K562 (cell line): ENCODE data around the gene HSPA14. TPM values are rescaled to one million over a fixed set of nuclear protein-coding genes. Genes with fewer than 3 reads are reported as not detected.

Experiments used
- ATAC-seq: fragments of 200-7000 bp; cut with Tn5 transposase; 3 replicates; pipeline ENCODE4 v1.9.1; 2020; ENCODE audit warnings: moderate library complexity
- BruUV-seq: library from RNA; stranded (reverse); fragments of 400-500 nt; replicated peaks from 2 replicates; lab custom pipeline; 2021; lab: Mats Ljungman, UMichigan
- CTCF ChIA-PET: fragments of 300-600 bp; formaldehyde crosslinking; extraction: SDS; loops from one replicate; lab custom pipeline; 2021; ENCODE audit warnings: low intra/inter-chr PET ratio; lab: Yijun Ruan, JAX
- POLR2A ChIA-PET: fragments of 300-600, 350-650 bp; sonication (Branson Sonifier 250); formaldehyde crosslinking; extraction: SDS; loops from one replicate; lab custom pipeline; 2021; ENCODE audit warnings: antibody characterized with exemption, inconsistent platforms; lab: Yijun Ruan, JAX
- DNase-seq, 4 experiments: peaks; one replicate each; pipeline versions ENCODE4 v3.0.0 to v3.0.0-alpha.2; 2011 to 2018; ENCODE audit warnings: low spot score in 3 of 4, mixed read lengths in 3 of 4; ENCODE audit errors: extremely low read depth in 1 of 4
- FAIRE-seq: peaks from 2 replicates; lab custom pipeline; 2011; peaks lifted over from hg19 to GRCh38; lab: Jason Lieb, UNC
- H2AFZ ChIP-seq: 2 replicates; pipeline ENCODE4 v1.6.0; 2011; ENCODE audit warnings: low read depth, low read length, control low read depth, inconsistent platforms
- H3K27ac ChIP-seq: fragments of 200-600 bp; 3 replicates; pipeline ENCODE4 v1.8.0; 2011; ENCODE audit warnings: low read depth, mild to moderate bottlenecking, control low read depth, inconsistent platforms, low read length, moderate library complexity, mixed read lengths; ENCODE audit errors: extremely low read depth
- H3K27me3 ChIP-seq, 2 experiments: fragments of 300-600 bp in 1 of 2; 2 replicates in 1 of 2; 3 replicates in 1 of 2; pipeline versions ENCODE4 v1.6.0 to v1.8.0; 2011; ENCODE audit warnings: inconsistent platforms in 2 of 2, low read length in 2 of 2, mild to moderate bottlenecking in 1 of 2, mixed read lengths in 1 of 2, moderate library complexity in 1 of 2; ENCODE audit not compliant: control insufficient read depth in 2 of 2, insufficient read depth in 2 of 2
- H3K36me3 ChIP-seq: fragments of 300-600 bp; 3 replicates; pipeline ENCODE4 v1.8.0; 2011; ENCODE audit warnings: mild to moderate bottlenecking, low read length, inconsistent platforms; ENCODE audit not compliant: control insufficient read depth, insufficient read depth
- H3K4me1 ChIP-seq, 2 experiments: fragments of 200-600 bp in 1 of 2; replicated peaks in 1 of 2; 2 replicates in 1 of 2; 3 replicates in 1 of 2; pipeline versions ENCODE4 v1.5.1 to v1.8.0; 2011; ENCODE audit warnings: inconsistent platforms in 2 of 2, low read length in 2 of 2, mild to moderate bottlenecking in 1 of 2, mixed read lengths in 1 of 2, moderate library complexity in 1 of 2; ENCODE audit not compliant: control insufficient read depth in 2 of 2, insufficient read depth in 2 of 2
- H3K4me2 ChIP-seq: 2 replicates; pipeline ENCODE4 v1.6.1; 2011; ENCODE audit warnings: low read length, control low read depth, inconsistent platforms, mixed read lengths; ENCODE audit not compliant: insufficient read depth
- H3K4me3 ChIP-seq: fragments of 200-600 bp; sonication (generic), shearing (Covaris generic); 2 replicates; pipeline ENCODE4 v1.5.1; 2016; ENCODE audit warnings: control low read depth, inconsistent platforms
- H3K79me2 ChIP-seq: fragments of 200-600 bp; 3 replicates; pipeline ENCODE4 v1.8.0; 2011; ENCODE audit warnings: low read length, inconsistent platforms; ENCODE audit not compliant: control insufficient read depth, insufficient read depth
- H3K9ac ChIP-seq, 2 experiments: 2 replicates each; pipeline versions ENCODE4 v1.6.0 to v1.6.1; 2011; ENCODE audit warnings: low read depth in 2 of 2, low read length in 2 of 2, control low read depth in 1 of 2, inconsistent platforms in 1 of 2, mild to moderate bottlenecking in 1 of 2, mixed read lengths in 1 of 2; ENCODE audit not compliant: insufficient read depth in 1 of 2
- H3K9me1 ChIP-seq: one replicate; pipeline ENCODE4 v1.6.0; 2011; ENCODE audit warnings: inconsistent platforms, mild to moderate bottlenecking, low read length, moderate library complexity; ENCODE audit not compliant: control insufficient read depth, insufficient read depth
- H3K9me3 ChIP-seq: replicated peaks from 2 replicates; pipeline ENCODE4 v1.5.1; 2011; ENCODE audit warnings: low read depth, low read length, inconsistent platforms; ENCODE audit not compliant: control insufficient read depth, insufficient read depth
- H4K20me1 ChIP-seq: replicated peaks from 2 replicates; pipeline ENCODE4 v1.6.1; 2011; ENCODE audit warnings: low read length, inconsistent platforms, mixed read lengths; ENCODE audit not compliant: control insufficient read depth, insufficient read depth
- BRD9 ChIP-seq: fragments of 450-650 bp; IDR thresholded peaks from 2 replicates; pipeline ENCODE4 v1.6.1; 2018; ENCODE audit warnings: low read depth; ENCODE audit not compliant: partially characterized antibody
- RBM25 ChIP-seq: fragments of 200-400 bp; formaldehyde crosslinking; IDR thresholded peaks from 2 replicates; pipeline ENCODE4 v1.6.1; 2018; ENCODE audit warnings: low read length, low read depth, moderate library complexity; ENCODE audit not compliant: severe bottlenecking
- RREB1 ChIP-seq: fragments of 250-450 bp; sonication (Bioruptor Pico); IDR thresholded peaks from 2 replicates; pipeline ENCODE4 v1.4.0; 2020
- ZC3H11A ChIP-seq: IDR thresholded peaks from 2 replicates; pipeline ENCODE4 v1.6.1; 2012; ENCODE audit warnings: low read depth, low read length, improper control_type of control experiment
- ZC3H4 ChIP-seq: sonication (generic); formaldehyde crosslinking; IDR thresholded peaks from 2 replicates; pipeline ENCODE4 v1.9.0; 2021; ENCODE audit warnings: missing genetic modification reagents, borderline replicate concordance
- WGBS: fragments of 100-300 bp; shearing (Covaris generic); methylation state at CpG from one replicate; pipeline ENCODE4 v1.1.6; 2016; ENCODE audit warnings: low coverage, mixed read lengths; ENCODE audit not compliant: insufficient coverage; ENCODE audit errors: missing lambda C conversion rate; 5-methylcytosine and 5-hydroxymethylcytosine counted together
- in situ Hi-C: fragments of 300-500 bp; cut with MboI; formaldehyde crosslinking; loops from 4 replicates; pipeline ENCODE4 v1.15.0; 2018; ENCODE audit warnings: inconsistent platforms, mixed read lengths
- intact Hi-C: fragments of 100-400 bp; cut with micrococcal nuclease; formaldehyde crosslinking; loops from 2 replicates; pipeline ENCODE4 v1.14.2; 2022
- polyA plus RNA-seq, 8 experiments: library from polyadenylated mRNA; depleted of rRNA in 4 of 8; stranded (reverse) in 5 of 8; unstranded in 3 of 8; fragments of >200 nt; fragmentation: Nextera tagmentation in 2 of 8; fragmentation: Illumina TruSeq in 1 of 8; extraction: Ambion mirVana in 2 of 8; extraction: Trizol in 1 of 8; gene quantifications; 2 replicates each; pipeline versions ENCODE4 v1.2.1 to v1.2.3, GENCODE V29; 2011 to 2014; ENCODE audit warnings: inconsistent platforms in 1 of 8, missing spikeins in 1 of 8
- total RNA-seq, 7 experiments: library from RNA; depleted of rRNA in 6 of 7; stranded (reverse); fragments of >200 nt in 6 of 7; fragmentation: Illumina TruSeq in 2 of 7; extraction: Trizol in 2 of 7; gene quantifications; 2 replicates each; pipeline versions ENCODE4 v1.2.1 to v1.2.3, GENCODE V29; 2011 to 2021; ENCODE audit warnings: low replicate concordance in 1 of 7

The HSPA14 gene
- total and polyA plus RNA-seq, 9 of the 15 experiments (the other 6 are each of a cell fraction or from before 2014, with no cell fraction given): 41.9 to 75.0 (median 63.2) TPM

- Histone ChIP-seq H4K20me1 (no peaks in the 10 kb centered on the region; the same call in 1 of the 2 replicates), H3K79me2 (no peaks in the 10 kb centered on the region), H3K4me2 (no peak overlapping the region), H3K27ac (no peak overlapping the region), H3K4me1 (no peaks in the 10 kb centered on the region), H3K9ac (no peak overlapping the region), H2AFZ (no peak overlapping the region), H3K9me1 (no peaks in the 10 kb centered on the region), H3K4me3 (no peak overlapping the region), H3K9me3 (no peaks in the 10 kb centered on the region), H3K27me3 (peaks cover 0 to 8% of the 10 kb centered on the region in 2 experiments; a peak in 4 of 5 replicates), H3K36me3 (no peaks in the 10 kb centered on the region)
- in situ Hi-C loops (no loop called here), intact Hi-C loops (no loop called here)
- ATAC-seq (no peak), FAIRE-seq (no peak), DNase-seq (no peak)
- POLR2A ChIA-PET: no interaction called here
- BruUV-seq: no TSS peak
- CTCF ChIA-PET: no interaction called here
- WGBS: 0% methylated on average over 5 of the region's 5 CpGs
- TF ChIP-seq ZC3H4: no peak
- TF ChIP-seq RREB1 (CRISPR knock-in tag): no peak
- no peak for TF ChIP-seq BRD9
- TF ChIP-seq RBM25: no peak
- no peak for TF ChIP-seq ZC3H11A
Observed at GRCh38 chr10:14798636-14799035, 39.5 kb upstream of the HSPA14 start.
